CD4-positive, CD25-positive, alpha-beta regulatory T cell (primary cell): ENCODE measurements around the gene MCM5. TPM values are rescaled to one million over a fixed set of nuclear protein-coding genes. Genes with fewer than 3 reads are reported as not detected.
A peak's percentile ranks its signal among the peaks of the same experiment; 100 is the strongest.

Experiments used
- ATAC-seq, 2 donors: fragments of 150-1000 bp; cut with Tn5 transposase; one replicate each; pipeline ENCODE4 v1.10.0; 2021; ENCODE audit warnings: low read depth in 2 of 2, moderate number of reproducible peaks in 2 of 2, moderate library complexity in 1 of 2
- DNase-seq, 3 donors: peaks; one replicate each; pipeline versions ENCODE4 v3.0.0 to v3.0.0-alpha.2; 2012 to 2022; ENCODE audit warnings: mixed read lengths in 1 of 3
- H3K27ac ChIP-seq: one replicate; pipeline ENCODE4 v1.7.0; 2013; ENCODE audit warnings: mild to moderate bottlenecking, low read length; ENCODE audit not compliant: insufficient read depth, poor library complexity, severe bottlenecking
- H3K27me3 ChIP-seq: one replicate; pipeline ENCODE4 v1.7.0; 2013; ENCODE audit warnings: low read length; ENCODE audit not compliant: control insufficient read depth, insufficient read depth
- H3K36me3 ChIP-seq: one replicate; pipeline ENCODE4 v1.7.0; 2013; ENCODE audit warnings: mild to moderate bottlenecking, low read length, moderate library complexity; ENCODE audit not compliant: control insufficient read depth, insufficient read depth
- H3K4me1 ChIP-seq: 2 replicates; pipeline ENCODE4 v1.7.0; 2013; ENCODE audit warnings: mild to moderate bottlenecking, low read length; ENCODE audit not compliant: insufficient read depth, control insufficient read depth, poor library complexity, severe bottlenecking
- H3K4me3 ChIP-seq: one replicate; pipeline ENCODE4 v1.7.0; 2013; ENCODE audit warnings: low read depth, mild to moderate bottlenecking, low read length, moderate library complexity
- H3K9me3 ChIP-seq, 2 experiments: 1 replicate in 1 of 2; 2 replicates in 1 of 2; pipeline ENCODE4 v1.7.0; 2013; ENCODE audit warnings: low read length in 2 of 2, mild to moderate bottlenecking in 1 of 2, moderate library complexity in 1 of 2; ENCODE audit not compliant: control insufficient read depth in 2 of 2
- H3K27ac Mint-ChIP-seq, 3 donors: one replicate each; pipeline ENCODE4 v1.8.0; 2020 to 2022; ENCODE audit warnings: mild to moderate bottlenecking in 3 of 3, mixed read lengths in 3 of 3, moderate library complexity in 2 of 3
- H3K27me3 Mint-ChIP-seq: one replicate; pipeline ENCODE4 v1.8.0; 2022; ENCODE audit warnings: mild to moderate bottlenecking, mixed read lengths
- H3K36me3 Mint-ChIP-seq: one replicate; pipeline ENCODE4 v1.8.0; 2020; ENCODE audit warnings: mixed read lengths
- H3K4me1 Mint-ChIP-seq, 4 donors: one replicate each; pipeline ENCODE4 v1.8.0; 2020 to 2022; ENCODE audit warnings: mixed read lengths in 4 of 4, mild to moderate bottlenecking in 1 of 4
- H3K4me3 Mint-ChIP-seq, 4 donors: one replicate each; pipeline ENCODE4 v1.8.0; 2020 to 2022; ENCODE audit warnings: mild to moderate bottlenecking in 4 of 4, mixed read lengths in 4 of 4, moderate library complexity in 3 of 4
- H3K9me3 Mint-ChIP-seq, 7 donors: one replicate each; pipeline ENCODE4 v1.8.0; 2020 to 2022; ENCODE audit warnings: mixed read lengths in 7 of 7, mild to moderate bottlenecking in 3 of 7, moderate library complexity in 2 of 7
- polyA plus RNA-seq, 4 donors: library from polyadenylated mRNA; unstranded; fragments of 300-500 nt; fragmentation: Illumina TruSeq; gene quantifications; one replicate each; pipeline ENCODE4 v1.2.3, GENCODE V29; 2021
- total RNA-seq: library from RNA; stranded (reverse); gene quantifications from one replicate; pipeline ENCODE4 v1.2.3, GENCODE V29; 2022

The MCM5 gene
- total and polyA plus RNA-seq, 5 donors from 2014 or later = 40.6 to 59.7 (median 45.5) TPM

DNA sequence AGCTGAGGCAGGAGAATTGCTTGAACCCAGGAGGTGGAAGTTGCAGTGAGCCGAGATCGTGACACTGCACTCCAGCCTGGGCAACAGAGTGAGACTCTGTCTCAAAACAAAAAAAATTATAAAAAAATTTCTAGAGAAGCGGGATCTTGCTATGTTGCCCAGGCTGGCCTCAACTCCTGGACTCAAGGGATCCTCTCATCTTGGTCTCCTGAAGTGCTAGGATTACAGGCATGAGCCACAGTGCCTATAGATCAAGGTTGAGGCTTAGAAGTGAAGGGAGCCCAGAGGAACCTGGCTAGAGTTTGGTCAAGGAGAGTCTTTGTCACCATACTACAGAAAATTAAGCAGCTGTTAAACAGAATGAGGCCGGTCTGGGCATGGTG, 1.4 kb upstream of the MCM5 start:
- ATAC-seq = no peak
- peaks cover 0 to 3% (median 0%) of the 10 kb centered on the region in 7 donors for H3K9me3 Mint-ChIP-seq
- peak overlapping the region; percentile 99 to 100 (median 99) for H3K4me3 Mint-ChIP-seq
- Histone ChIP-seq H3K4me1 (peaks cover 29% of the 10 kb centered on the region), H3K27ac (no peak overlapping the region), H3K9me3 (no peaks in the 10 kb centered on the region), H3K4me3 (no peak overlapping the region), H3K36me3 (peaks cover 9% of the 10 kb centered on the region), H3K27me3 (no peaks in the 10 kb centered on the region)
- H3K4me1 Mint-ChIP-seq = peaks cover under 1 to 35% (median 20%) of the 10 kb centered on the region in 4 donors
- peaks cover 20% of the 10 kb centered on the region for H3K36me3 Mint-ChIP-seq
- peak overlapping the region; percentile 75 to 99 (median 98) for H3K27ac Mint-ChIP-seq
- H3K27me3 Mint-ChIP-seq = peaks cover under 1% of the 10 kb centered on the region
- no peak for DNase-seq

DNA sequence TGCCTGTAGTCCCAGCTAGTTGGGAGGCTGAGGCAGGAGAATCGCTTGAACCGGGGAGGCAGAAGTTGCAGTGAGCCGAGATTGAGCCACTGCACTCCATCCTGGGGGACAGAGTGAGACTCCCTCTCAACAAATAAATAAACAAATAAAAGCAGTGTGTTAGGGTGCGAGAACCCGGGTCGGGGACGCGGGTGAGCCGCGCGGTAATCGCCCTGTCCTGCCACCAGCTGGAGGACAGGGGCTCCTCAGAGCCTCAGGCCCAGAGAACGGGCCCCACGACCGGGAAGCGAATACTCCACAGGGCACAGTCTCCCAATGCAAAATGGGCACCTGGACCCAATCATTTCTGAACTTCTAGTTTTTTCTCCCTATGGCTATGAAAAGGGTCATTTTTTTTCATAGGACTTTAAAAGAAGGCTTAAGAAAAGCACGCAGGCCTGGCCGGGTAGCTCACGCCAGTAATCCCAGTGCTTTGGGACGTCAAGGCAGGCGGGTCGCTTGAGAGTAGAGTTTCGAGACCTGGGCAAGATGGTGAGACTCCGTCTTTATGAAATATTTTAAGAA, 744 bp upstream of the MCM5 start:
- H3K9me3 Mint-ChIP-seq = peaks cover 0 to 3% (median 0%) of the 10 kb centered on the region in 7 donors
- H3K27me3 Mint-ChIP-seq = no peaks in the 10 kb centered on the region

DNA sequence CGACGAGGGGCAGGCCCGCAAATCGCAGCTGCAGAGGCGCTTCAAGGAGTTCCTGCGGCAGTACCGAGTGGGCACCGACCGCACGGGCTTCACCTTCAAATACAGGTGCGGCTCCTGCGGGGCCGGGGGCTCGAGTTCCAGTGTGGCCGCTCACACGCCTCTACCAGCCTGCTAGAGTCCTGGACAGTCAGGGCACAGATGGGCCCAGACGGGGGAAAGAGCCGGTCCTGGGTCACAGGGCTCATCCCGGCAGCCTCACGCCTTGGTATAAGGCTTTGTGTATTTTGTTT, 506 bp downstream of the MCM5 start:
- peak overlapping the region; percentile 87 for H3K4me3 ChIP-seq
- peaks cover 28% of the 10 kb centered on the region for H3K4me1 ChIP-seq
- peak overlapping the region; percentile 67 for H3K27ac ChIP-seq
- ATAC-seq (peak in 1 of 2 donors; percentile 3), DNase-seq (peak in 2 of 3 donors; percentile 19 to 58)
- H3K9me3 Mint-ChIP-seq = peaks cover 0 to 3% (median 0%) of the 10 kb centered on the region in 7 donors
- H3K36me3 ChIP-seq = peaks cover 25% of the 10 kb centered on the region
- H3K27ac Mint-ChIP-seq = peak overlapping the region in 1 of 3 donors; percentile 98
- H3K4me3 Mint-ChIP-seq = peak overlapping the region; percentile 99 to 100 (median 99)
- peaks cover 10 to 30% (median 22%) of the 10 kb centered on the region in 4 donors for H3K4me1 Mint-ChIP-seq
- no peaks in the 10 kb centered on the region for H3K9me3 ChIP-seq
- peaks cover 27% of the 10 kb centered on the region for H3K36me3 Mint-ChIP-seq
- no peaks in the 10 kb centered on the region for H3K27me3 Mint-ChIP-seq
- H3K27me3 ChIP-seq = no peaks in the 10 kb centered on the region

More for the DNA sequence above, 744 bp upstream of the MCM5 start:
- H3K4me3 Mint-ChIP-seq = peak overlapping the region; percentile 99 to 100 (median 99)
- DNase-seq = no peak
- H3K27ac Mint-ChIP-seq = peak overlapping the region; percentile 98 to 99 (median 99)
- H3K36me3 Mint-ChIP-seq = peaks cover 22% of the 10 kb centered on the region
- no peaks in the 10 kb centered on the region for H3K27me3 ChIP-seq
- H3K4me3 ChIP-seq = peak overlapping the region; percentile 89
- H3K4me1 Mint-ChIP-seq = peaks cover 7 to 30% (median 21%) of the 10 kb centered on the region in 4 donors
- no peaks in the 10 kb centered on the region for H3K9me3 ChIP-seq
- H3K4me1 ChIP-seq = peaks cover 28% of the 10 kb centered on the region
- H3K36me3 ChIP-seq = peaks cover 16% of the 10 kb centered on the region
- ATAC-seq = no peak
- H3K27ac ChIP-seq = peak overlapping the region; percentile 79

DNA sequence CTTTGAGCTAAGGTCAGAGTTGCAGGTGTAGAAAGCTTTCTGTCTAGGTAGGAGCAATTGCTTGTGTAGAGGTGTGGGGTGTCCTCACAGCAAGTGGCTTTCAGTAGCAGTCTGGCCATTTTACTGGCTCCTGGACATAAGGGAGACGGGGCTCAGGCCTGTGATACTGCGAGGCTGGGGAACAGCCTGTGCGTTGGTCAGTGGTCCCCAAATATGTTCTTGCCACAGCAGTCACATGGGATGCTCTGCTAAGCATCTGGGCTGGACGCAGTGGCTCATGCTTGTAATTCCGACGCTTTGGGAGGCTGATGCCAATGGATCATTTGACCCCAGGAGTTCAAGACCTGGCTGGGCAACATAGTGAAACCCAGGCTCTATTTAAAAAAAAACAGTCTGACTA, 1.9 kb downstream of the MCM5 start:
- ATAC-seq (no peak), DNase-seq (no peak)
- H3K9me3 Mint-ChIP-seq = peaks cover 0 to 3% (median 0%) of the 10 kb centered on the region in 7 donors
- Histone ChIP-seq H3K27me3 (no peaks in the 10 kb centered on the region), H3K9me3 (no peaks in the 10 kb centered on the region), H3K27ac (no peak overlapping the region), H3K4me3 (no peak overlapping the region), H3K4me1 (peaks cover 28% of the 10 kb centered on the region), H3K36me3 (peaks cover 36% of the 10 kb centered on the region)
- peaks cover 10 to 34% (median 23%) of the 10 kb centered on the region in 4 donors for H3K4me1 Mint-ChIP-seq
- peak overlapping the region in 1 of 3 donors; percentile 89 for H3K27ac Mint-ChIP-seq
- no peaks in the 10 kb centered on the region for H3K27me3 Mint-ChIP-seq
- H3K36me3 Mint-ChIP-seq = peaks cover 34% of the 10 kb centered on the region
- H3K4me3 Mint-ChIP-seq = peak overlapping the region; percentile 86 to 100 (median 89)

DNA sequence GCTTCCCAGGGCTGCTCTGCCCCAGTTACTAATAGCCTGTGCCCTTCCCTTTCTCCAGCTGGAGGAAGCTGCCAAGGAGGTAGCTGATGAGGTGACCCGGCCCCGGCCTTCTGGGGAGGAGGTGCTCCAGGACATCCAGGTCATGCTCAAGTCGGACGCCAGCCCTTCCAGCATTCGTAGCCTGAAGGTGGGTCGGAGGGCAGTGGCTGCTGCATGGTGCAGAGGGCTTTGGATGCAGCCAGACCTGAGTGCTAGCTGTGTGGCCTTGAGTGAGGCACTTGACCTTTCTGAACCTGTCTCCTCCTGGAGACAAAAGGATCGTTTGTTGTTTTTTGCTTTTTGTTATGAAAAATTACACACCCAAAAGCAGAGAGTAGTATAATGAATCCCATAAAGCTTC, 3.4 kb downstream of the MCM5 start:
- ATAC-seq (no peak), DNase-seq (no peak)
- Histone ChIP-seq H3K27ac (no peak overlapping the region), H3K4me3 (no peak overlapping the region), H3K4me1 (peaks cover 28% of the 10 kb centered on the region), H3K27me3 (no peaks in the 10 kb centered on the region), H3K9me3 (no peaks in the 10 kb centered on the region), H3K36me3 (peaks cover 51% of the 10 kb centered on the region)
- Mint-ChIP-seq H3K36me3 (peaks cover 47% of the 10 kb centered on the region), H3K27ac (peak overlapping the region in 1 of 3 donors; percentile 25), H3K9me3 (peaks cover 0 to 4% (median 0%) of the 10 kb centered on the region in 7 donors), H3K4me3 (peak overlapping the region in 1 of 4 donors; percentile 38), H3K27me3 (no peaks in the 10 kb centered on the region), H3K4me1 (peaks cover 16 to 37% (median 25%) of the 10 kb centered on the region in 4 donors)

DNA sequence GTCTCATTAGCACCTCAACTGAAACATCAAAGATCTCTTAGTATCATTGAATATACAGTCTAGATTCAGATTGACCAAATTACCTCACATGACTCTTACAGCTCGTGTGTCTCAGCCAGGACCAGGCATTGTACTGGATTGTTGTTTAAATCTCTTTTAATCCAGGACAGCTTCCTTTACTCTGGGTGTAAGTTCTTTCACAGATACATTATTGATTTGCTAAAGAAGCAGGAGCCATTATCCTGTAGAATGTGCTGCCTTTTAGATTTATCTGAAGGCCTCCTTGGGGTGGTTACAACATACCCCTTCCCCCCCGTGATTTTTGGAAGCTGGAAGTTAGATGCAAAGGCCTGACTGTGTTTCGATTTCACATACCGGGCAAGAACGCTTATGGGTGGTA, 4.2 kb downstream of the MCM5 start:
- Mint-ChIP-seq H3K27me3 (no peaks in the 10 kb centered on the region), H3K27ac (no peak overlapping the region), H3K4me1 (peaks cover 16 to 34% (median 25%) of the 10 kb centered on the region in 4 donors), H3K4me3 (peak overlapping the region in 2 of 4 donors; percentile 35 to 38), H3K36me3 (peaks cover 50% of the 10 kb centered on the region), H3K9me3 (peaks cover 0 to 4% (median 0%) of the 10 kb centered on the region in 7 donors)
- no peaks in the 10 kb centered on the region for H3K9me3 ChIP-seq
- H3K27ac ChIP-seq = no peak overlapping the region
- no peaks in the 10 kb centered on the region for H3K27me3 ChIP-seq
- peaks cover 25% of the 10 kb centered on the region for H3K4me1 ChIP-seq
- peaks cover 57% of the 10 kb centered on the region for H3K36me3 ChIP-seq
- ATAC-seq = no peak
- DNase-seq = no peak
- no peak overlapping the region for H3K4me3 ChIP-seq

DNA sequence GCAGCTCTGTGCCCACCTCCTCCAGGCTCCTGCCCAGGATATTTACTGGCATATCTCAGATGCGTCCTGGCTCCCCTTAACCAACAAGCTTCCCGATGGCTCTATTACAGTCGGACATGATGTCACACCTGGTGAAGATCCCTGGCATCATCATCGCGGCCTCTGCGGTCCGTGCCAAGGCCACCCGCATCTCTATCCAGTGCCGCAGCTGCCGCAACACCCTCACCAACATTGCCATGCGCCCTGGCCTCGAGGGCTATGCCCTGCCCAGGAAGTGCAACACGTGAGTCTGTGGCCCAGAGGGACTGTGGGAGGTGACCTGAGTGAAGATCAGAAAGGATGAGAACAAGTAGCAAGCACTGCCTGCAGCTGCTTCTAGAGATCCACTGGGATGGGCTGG, 6.5 kb downstream of the MCM5 start:
- Histone ChIP-seq H3K9me3 (no peaks in the 10 kb centered on the region), H3K4me3 (no peak overlapping the region), H3K27ac (no peak overlapping the region), H3K27me3 (no peaks in the 10 kb centered on the region), H3K36me3 (peaks cover 80% of the 10 kb centered on the region), H3K4me1 (peaks cover 10% of the 10 kb centered on the region)
- Mint-ChIP-seq H3K9me3 (peaks cover 0 to 2% (median 0%) of the 10 kb centered on the region in 7 donors), H3K36me3 (peaks cover 51% of the 10 kb centered on the region), H3K27ac (no peak overlapping the region), H3K4me1 (peaks cover 10 to 33% (median 20%) of the 10 kb centered on the region in 4 donors), H3K4me3 (no peak overlapping the region), H3K27me3 (no peaks in the 10 kb centered on the region)
- ATAC-seq = no peak
- DNase-seq = no peak

DNA sequence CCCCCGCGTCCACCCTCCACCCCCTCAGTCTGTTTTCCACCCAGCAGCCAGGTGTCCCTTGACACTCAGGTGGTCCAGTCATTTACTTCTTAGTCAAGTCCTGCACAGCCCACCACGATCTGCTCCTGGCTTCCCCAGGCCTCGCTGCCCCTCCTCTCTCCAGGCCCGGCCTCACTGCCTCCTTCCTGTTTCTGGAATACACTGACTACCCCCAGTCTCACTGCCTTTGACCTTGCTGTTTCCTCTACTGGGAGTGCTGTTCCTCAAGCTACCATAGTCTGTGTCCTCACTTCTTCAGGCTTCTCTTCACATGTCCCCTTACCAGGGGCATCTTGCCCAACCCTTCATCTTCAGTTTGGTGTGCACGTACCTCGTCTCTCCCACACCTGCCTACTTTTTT, 7.4 kb downstream of the MCM5 start:
- H3K9me3 ChIP-seq = no peaks in the 10 kb centered on the region
- no peak for DNase-seq
- ATAC-seq = no peak
- H3K27me3 Mint-ChIP-seq = no peaks in the 10 kb centered on the region
- H3K27ac Mint-ChIP-seq = peak overlapping the region in 2 of 3 donors; percentile 25 to 87
- no peaks in the 10 kb centered on the region for H3K27me3 ChIP-seq
- H3K9me3 Mint-ChIP-seq = peaks cover 0 to 2% (median 0%) of the 10 kb centered on the region in 7 donors
- peaks cover 6% of the 10 kb centered on the region for H3K4me1 ChIP-seq
- H3K36me3 ChIP-seq = peaks cover 88% of the 10 kb centered on the region
- H3K4me1 Mint-ChIP-seq = peaks cover 5 to 34% (median 18%) of the 10 kb centered on the region in 4 donors
- peaks cover 56% of the 10 kb centered on the region for H3K36me3 Mint-ChIP-seq
- no peak overlapping the region for H3K4me3 ChIP-seq
- H3K4me3 Mint-ChIP-seq = peak overlapping the region in 1 of 4 donors; percentile 96
- no peak overlapping the region for H3K27ac ChIP-seq
